ENCODE data around the gene C17orf50.

Gene C17orf50

DNA sequence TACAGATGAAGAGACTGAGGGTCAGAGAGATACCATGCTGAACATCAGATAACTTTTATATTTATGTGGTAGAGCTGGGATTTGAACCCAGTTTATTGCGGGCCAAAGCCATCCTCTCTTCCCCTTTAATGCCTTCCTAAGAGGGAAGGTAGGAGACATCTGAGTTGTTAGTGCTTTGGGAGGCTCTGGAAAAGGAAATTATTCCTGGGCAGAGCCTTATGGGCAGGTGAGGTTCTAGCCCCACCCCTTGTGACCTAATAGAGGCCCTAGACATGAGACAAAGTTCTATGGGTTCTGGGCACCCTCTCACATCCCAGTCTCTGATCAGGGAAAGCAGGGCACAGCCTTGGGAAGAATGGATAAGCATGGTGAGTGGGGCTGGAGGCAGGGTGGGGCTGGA, at the start of gene C17orf50:
Gene C17orf50, plus strand, starts transcription at position 301 of the 400 bp plus-strand sequence. Its CDS starts 55 bp downstream, at position 356.
- DNase-seq = no peak

DNA sequence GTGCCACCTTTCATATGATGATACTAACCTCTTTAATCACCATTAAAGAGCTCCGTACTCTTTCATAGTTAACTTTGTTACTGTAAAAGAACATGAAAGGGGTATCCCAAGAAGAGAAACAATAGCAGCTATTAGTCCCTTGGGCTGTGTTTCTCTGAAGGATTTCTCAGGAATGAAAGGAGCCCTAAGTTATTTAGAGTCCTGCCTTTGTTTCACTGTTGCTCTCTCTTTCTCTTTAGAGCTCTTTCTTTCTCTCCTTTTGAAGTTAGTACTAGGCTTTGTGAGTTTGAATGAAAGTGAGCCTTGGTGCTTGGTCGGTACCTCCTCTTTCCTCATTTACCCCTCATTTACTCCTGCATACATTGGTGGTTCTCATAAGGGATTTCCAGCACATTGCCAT, 49.7 kb upstream of the C17orf50 start:
- DNase-seq = no peak

DNA sequence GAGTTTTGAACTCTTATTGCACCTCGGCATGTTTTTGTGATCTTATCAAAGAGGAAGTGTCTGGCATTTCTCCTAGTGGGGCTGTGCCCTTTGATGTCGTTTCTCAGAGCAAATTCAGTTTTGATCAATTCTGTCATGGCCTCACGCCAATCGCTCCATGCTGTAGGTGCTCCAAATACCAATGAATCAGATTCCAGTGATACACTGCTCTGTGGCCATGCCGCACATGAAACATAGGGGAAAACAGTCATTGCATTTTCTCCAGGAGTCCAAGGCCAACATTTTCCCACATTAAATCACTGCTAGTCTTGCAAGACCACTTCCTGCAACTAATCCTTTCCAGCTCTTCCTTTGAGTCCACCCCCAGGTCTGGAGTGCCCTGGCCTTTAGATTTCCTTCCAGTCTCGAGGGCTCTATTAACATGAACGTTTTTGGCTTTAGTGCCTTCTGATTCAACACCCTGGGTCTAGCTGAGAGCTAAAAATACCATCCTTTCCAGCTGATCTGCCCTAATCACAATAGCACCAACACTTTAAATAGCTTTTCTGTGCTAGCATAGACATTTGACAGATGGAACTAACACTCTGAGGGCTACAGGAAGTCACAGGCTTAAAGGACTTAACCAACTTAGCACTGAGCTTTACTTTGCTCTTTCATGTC, 47.5 kb upstream of the C17orf50 start:
- DNase-seq = no peak

DNA sequence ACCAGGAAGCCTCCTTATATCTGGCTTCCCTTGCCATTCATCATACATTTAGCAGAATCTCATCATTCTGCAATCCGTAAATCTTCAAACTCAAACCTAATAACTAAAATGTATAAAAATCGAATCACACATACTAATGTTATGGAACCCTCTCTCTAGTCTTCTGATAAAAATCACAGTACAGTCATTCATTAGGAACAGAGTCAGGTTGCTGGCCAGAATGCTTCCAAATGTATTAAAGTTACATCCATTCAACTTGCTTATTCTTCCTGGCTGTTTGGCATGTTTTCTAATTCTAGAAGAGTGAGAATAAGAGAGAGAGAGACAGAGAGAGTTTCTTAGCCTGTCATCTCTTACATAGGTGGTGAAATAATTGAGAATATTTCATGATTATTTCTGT, 45.7 kb upstream of the C17orf50 start:
- DNase-seq = no peak

DNA sequence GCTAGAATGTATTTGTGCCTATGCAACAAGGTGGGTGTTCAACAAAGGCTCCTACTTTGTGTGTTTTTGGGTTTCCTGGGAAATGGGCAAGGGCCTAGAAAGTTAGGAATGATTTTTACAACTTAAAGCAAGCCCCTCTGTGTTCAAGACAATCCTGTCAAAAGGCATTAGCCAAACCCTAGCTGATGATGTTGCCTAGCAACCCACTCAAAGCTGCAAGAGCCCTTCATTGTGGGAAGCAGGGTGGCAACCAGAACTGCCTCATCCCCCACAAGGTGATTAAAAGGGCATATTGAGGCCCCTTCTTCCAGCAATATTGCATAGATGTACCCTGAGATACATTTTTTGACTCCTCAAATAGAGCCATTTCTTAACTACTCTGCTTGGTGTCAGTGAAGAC, 45.3 kb upstream of the C17orf50 start:
- no peak for DNase-seq

DNA sequence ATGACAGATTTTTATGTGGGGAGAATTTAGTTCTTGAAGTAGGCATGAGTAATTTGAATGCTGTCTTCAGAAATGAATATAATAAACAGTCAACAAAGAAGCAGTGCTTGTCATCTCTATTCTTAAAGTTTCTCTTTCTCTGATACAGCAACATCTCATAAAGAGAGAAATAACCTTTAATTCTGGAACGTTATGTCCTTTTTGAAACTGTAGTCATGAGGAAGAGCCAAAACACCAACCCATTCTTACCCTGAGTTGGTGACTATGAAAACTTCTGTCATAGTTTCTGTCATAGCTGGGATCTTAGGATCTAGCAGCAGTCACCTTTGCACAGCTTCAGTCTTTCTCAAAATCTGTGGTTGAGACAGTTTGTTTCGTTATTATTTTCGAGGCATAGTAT, 44.5 kb upstream of the C17orf50 start:
- DNase-seq = no peak

DNA sequence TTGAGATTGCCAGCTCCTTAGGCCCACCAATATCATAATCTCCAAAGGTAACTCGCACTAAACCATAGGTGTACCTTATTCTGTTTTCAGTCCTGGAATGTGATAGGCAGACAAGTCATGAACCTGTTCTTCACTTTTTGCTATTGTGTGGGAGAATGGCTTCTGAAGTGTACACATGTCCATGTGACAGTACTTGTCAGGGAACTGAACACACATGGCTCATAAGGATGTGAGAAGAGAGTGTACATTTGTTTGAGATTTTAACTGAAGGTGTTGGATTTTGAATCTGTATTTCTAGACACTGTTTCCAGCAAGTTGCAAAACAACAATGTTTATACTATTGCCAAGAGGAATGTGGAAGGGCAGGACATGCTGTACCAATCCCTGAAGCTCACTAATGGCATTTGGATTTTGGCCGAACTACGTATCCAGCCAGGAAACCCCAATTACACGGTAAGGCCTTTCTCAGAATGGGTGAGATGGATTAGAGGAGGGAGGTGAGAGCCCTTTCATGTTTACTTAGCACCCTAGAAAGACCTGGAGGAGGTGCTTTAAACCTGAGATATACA, 43.7 kb upstream of the C17orf50 start:
- no peak for DNase-seq

DNA sequence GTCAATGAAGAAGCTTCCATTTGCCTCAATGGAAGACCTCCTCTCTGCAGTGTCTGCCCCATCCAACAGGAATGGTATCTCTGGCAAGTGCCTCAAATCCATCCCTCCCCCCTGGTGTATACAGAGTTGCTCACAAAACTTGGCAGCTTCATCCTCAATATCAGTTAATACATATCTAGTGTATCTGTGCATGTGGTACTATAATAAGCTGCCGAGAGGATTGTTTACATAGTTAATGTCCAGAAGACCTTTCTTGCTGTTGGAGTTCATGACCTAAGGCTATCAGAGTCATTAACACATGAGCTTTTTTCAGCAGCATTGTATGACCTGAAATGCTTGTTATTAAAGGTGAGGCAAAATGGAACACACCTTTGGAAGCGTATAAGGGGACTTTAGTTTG, 43.2 kb upstream of the C17orf50 start:
- DNase-seq = no peak

DNA sequence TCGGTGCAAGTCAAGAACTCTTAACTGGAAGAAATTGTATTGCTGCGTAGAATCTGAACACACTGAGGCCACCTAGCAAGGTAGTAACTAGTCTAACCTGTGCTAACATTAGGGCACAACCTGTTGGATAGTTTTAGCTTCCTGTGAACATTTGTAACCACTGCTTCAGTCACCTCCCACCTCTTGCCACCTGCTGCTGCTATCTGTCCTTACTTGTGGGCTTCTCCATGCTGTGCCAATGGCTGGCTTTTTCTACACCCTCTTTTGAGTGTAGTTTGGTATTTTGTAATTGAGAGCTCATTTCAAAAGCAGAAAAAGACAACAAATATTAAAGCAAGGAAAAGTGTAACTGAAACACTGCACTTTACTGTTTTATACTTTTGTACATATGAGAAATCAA, 37.0 kb upstream of the C17orf50 start:
- DNase-seq = no peak

DNA sequence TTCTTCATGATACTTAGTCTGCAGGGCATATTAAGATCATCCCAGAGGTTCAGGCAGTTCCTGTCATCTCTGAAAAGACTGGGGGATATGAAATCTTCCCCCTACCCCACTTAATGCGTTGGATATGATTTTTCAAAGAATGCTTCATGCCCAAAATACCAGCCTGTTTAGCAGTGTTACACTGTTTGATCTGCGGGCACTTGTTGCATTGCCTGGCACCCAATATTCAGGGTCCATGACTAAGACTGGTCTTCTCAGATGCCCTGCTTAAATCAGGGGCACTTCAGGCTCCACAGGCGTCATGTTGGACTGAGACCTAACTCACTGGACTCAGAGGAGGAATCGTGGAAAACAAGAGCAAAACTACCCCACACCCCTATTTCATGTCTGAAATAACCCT, 35.6 kb upstream of the C17orf50 start:
- DNase-seq = no peak

DNA sequence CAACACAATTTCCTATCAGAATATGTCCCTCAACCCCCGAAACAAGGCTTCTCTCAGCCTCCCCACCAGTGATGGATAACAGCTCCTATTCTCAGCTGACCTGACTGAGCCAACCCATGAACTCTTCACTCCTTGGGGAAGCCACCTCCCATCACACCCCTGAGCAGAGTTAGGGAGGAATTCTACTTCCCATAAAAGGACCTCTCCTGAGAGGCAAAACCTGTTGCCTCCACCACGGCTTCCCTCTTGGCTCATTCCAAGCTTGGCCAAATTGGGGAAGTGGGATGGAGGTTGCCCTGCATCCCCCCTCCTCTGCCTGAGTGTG, 34.9 kb upstream of the C17orf50 start:
- no peak for DNase-seq

DNA sequence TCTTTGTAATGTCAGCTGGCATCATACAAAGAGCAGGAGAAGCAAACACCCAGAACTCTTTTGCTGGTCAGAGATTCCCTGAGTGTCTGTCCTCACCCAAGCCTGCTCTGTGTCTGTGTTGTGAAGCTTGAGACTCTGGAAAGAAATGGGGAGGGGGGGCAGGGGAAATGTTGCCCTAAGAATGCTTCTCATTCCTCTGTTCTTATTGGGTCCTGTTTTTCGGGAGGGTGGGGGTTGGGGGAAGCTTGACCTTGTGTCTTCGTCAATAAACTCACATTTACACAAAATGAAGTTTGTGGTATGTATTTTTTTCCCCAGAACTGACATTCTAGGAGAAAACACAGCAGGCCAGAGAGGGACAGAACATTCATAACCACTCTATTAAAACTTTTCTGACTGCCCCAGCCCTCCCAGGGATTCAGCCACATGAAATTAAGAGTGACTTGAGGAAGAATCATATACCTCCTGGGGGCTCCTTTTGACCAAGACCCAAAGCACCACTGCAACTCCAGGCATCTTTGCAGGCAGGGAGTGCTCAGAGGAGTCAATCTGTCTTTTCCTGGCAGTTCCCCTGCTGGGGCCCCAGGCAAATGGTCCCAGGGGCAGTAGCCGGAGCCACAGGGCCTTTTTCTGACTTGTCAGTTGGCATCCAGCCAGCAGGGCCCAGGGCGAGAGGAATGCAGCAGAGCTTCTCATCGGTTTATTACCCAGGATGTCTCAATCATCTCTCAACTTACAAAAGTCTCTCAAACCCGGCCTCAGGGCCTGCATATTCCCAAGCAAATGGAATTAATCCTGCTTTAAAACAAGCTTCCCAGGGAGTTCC, 34.3 kb upstream of the C17orf50 start:
- DNase-seq = no peak

DNA sequence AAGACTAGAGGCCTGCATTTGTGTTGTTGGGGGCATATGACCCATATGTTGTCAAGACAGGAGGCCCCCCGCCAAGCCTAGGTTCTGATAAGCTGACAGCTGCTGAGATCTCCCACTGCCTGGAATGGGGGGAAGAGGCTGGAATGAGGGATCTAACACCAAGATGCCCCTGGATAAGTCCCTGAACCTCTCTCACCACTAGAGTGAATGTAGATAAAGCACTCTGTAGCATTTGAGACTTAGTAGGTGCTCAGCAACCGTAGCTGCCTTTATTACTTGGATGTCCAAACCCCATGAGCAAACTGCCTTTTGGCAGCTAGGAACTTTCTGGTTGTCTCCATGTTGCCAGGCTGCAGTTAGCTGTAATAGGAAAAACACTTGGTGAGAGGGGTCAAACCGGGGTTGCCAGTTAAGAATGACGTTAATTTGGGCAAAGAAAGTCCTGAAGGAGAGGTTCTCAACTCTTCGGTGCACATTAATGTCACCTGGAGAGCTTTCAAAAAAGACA, 33.7 kb upstream of the C17orf50 start:
- no peak for DNase-seq

DNA sequence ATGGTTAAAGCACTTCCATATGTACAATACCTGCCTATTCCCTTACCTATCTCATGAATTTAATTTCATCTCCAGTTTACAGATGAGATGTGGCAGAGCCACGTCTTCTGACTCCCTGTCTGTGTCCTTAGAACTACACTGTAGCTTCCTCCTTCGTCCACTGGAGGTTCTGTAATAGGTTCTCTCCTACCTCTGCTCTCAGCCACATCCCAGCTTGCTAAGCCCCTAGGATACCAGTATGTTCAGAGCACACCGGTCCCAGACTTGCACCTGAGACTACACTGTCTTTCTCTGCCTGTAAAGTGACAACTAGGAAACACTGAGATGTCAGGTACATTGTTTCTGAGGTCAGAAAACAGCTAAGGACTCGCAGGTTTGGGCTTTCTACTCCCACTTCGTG, 33.1 kb upstream of the C17orf50 start:
- no peak for DNase-seq

DNA sequence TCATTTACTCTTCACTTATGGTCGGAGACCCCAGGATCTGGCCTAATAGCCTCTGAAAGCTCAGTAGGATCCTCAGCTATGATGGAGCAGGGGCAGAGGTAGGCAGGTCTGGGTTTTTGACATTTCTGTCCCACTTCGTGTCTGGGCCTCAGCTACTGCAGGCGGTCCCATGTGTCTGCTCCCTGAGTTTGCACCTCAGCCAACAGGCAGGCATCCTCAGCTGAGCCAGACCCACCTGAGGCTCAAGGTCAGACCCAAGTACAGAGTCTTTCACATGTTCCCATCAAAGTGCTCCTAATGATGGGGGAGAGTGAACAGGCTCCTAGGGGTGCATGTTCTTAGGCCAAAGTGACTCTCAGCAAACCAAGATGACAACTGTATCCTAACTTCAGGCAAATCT, 32.1 kb upstream of the C17orf50 start:
- no peak for DNase-seq

DNA sequence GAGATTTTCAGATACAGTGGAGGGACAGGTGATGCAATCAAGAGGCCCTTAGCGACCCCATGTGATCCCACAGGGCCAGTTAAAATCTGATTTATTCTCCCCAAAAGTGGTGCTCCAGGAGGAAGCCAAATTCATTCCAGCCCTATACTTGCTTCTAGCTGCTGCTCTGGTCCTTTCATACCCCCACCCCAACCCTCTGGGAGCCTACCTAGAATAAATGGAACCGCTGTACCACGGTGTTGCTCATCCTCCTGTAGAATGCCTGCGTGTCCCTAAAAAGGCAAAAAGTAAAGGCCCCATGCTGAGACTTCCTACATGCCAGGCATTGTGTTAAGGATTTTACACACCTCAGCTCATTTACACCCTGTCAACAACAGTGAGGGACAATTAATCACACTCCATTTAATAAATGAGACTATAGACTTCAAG, 31.3 kb upstream of the C17orf50 start:
- no peak for DNase-seq

DNA sequence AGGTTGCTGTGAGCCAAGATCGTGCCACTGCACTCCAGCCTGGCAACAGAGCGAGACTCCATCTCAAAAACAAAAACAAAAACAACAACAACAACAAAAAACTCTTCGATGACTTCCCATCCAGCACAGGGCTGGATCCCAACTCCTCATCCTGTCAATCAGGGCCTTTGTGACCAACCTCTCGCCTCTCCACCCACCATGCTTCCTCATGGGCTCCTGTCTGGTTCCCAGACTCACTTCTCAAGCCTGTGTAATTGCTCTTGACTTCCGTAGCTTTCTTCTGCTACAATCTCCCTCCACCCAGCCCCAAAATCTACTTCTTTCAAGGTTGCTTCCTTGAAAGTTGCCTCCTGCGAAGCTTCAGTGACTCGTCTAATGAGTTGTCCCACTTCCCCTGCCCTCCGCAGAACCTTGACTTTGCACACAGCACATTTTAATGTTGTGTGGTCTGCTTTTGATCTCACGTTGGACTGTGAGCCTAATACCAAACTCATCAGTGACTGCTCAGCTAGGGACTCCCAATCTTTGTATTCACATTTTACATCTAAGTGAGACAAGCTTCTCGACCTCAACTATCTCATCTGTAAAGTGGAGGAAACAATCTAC, 30.2 kb upstream of the C17orf50 start:
- no peak for DNase-seq

DNA sequence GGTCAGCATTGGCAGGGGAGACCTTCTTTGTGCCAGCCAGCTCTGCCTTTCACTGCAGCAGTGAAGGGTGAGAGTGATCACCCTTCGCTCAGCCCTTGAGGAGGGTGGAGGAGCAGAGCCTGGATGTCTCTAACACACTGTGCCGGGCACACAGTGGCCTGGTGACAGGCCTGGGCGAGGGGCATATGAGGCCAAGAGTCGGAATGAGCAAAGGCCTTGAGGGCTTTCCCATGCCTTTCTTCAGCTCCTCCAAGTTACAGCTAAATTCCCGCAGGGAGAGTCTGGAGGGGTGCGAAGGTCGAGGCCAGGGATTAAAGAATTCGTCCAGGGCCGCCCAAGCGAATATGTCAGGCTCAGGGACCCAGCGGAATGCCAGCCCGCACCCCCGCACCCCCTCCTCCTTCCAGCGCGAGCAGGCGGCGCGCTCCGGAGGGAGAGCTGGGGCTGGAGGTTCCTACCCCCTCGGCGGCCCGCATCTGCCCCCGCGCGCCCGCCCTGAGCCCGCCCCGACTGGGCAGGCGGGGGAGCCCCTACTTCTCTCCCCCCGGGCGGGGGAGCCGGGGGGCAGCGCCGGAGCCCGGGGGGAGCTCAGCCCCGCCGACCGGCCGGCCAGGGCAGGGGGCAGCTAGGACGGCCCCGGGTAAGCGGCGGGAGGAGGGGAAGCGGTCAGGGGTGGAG, 29.3 kb upstream of the C17orf50 start, which contains the start of gene RASL10B:
Gene RASL10B, plus strand, starts transcription at position 401 of the 678 bp plus-strand sequence. CDS start 3,546 bp downstream, outside the sequence.
- DNase-seq = no peak

DNA sequence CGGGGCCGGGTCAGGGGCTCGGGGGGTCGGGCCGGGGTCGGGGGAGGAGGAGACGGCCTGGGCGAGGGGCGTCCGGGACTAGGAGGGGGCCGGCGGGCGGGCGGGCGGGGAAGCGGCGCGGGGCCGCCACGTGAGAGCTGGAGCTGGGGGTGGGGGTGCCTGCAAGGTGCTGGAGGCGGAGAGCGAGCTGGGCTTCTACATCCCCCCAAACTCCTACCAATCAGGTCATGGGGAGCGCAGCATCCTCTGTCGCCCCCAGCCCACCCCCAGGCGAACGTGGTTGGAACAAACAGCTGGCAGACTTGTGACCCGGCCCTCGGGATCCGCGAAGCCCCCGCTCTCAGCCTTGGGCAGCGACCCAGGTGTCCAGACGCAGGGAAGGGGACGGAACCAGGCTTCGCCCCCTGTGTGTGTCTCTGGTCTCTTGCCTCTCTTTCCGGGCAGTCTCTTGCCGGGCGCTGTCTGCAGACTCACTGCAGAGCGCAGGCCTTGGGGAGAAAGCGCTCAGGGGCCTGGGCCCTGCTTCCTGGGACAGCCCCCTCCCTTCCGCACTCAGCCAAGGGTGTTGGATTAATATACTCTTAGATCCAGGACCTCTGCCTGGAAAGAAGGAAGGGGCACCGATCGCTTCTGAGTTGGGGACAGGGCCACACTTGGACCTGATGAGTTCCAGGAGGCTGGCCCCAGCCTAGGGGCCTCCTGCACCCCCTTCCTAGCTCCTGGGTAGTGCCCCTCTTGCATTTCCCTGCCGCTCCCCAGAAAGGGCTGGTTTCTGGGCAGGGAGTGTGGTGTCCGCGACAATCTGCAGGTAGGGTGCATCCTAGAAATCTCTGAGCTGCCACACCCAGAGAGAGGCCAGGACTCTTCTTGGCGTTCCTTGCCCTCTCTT, 28.5 kb upstream of the C17orf50 start:
- DNase-seq = no peak

DNA sequence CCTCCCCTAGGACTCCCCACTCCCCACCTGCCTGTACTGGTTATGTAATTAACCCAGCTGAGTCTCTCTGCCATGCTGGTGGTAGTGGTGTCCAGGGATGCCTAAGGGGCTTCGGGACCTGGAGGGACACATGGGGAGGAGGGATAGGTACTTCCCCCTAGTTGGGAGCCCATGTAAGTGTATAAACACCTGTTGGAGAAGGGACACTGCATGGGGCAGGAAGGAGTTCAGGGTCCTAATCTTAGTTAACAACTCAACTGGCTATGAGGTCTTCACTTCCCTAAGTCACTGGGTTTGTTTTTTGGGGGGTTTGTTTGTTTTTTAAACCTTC, 27.9 kb upstream of the C17orf50 start:
- DNase-seq = no peak

DNA sequence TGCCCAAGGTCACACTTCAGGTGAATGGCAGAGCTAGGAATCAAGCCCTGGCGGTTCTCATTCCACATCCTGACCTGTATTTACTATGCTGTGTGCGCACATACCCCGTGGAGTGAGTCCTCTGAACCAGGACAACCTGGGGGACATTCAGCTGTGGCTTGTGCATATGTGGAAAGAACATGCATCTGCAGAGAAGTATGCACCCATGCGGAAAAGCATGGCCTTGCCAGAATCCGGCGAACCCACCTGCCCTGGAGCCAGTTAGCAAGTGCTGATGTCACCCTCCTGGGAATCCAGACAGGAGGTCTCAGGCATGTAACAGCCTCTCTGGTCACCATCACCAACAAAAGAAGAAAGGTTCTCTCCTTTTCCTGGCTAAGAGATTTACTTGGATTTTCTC, 27.3 kb upstream of the C17orf50 start:
- no peak for DNase-seq

DNA sequence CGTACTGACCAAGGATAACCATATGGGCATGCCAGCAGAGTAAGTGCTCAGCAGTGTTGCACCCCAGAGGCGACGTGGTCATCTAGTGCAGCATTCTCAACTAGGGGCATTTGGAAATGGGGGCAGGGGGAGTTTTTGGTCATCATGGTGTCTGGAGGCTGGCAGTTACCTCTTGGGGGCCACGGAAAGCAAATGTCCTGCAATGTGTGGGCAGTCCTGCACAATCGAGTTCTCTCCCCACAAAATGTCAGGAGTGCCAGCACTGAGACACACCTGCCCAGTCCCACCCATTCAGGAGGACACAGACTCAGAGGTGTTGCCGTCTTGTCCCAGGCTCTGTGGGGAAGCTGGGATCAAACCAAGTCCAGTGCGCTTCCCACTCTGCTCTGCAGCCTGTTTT, 26.3 kb upstream of the C17orf50 start:
- DNase-seq = no peak

All from SW 1271 (cell line).